Activated effector memory CD4-positive, alpha-beta T cell treated with anti-CD3 and anti-CD28 coated beads, Interleukin-2, amount 50 U/mL, for 16 hours (primary cell): Measurements from ENCODE around the gene COL4A4.
"Not testable (repeated sequence)": the region's sequence is repeated elsewhere in the genome, so short reads cannot be mapped to it uniquely, and the experiment has no call there.

ENCODE experiments used
- DNase-seq: peaks from one replicate; pipeline ENCODE4 v3.0.0-alpha.2; 2020

COL4A4 gene

DNA sequence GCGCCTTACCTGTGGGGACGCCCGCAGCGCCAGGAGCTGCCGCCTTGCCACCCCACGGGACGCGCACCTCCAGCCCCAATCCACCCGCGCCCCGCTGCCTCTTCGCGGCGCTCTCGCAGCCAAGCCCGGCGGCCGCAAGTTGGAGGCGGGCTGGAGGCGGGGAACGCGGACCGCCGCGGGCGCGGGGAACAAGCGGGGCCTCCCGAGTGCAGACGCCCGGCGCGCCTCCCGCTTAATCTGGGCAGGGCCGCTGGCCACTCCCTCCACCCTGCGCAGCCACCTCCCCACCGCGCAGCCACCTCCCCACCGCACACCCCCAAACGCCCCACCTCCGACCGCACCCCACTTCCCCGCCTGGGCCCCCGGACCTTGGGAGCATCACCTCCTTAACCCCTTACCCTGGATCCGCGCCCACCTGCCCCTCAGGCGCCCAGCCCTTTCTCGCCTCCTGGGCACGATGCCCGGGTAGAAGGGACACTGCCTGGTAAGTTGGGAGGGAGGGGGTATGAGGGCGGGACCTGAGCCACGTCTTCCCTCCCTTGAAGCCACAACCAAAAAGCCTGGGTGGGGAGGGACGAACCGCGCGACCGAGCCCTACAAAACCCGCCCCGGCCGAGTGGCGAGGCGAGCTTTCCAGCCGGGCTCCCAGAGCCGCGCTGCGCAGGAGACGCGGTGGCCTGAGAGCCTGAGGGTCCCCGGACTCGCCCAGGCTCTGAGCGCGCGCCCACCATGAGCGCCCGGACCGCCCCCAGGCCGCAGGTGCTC, at the start of gene COL4A4, which contains the start of gene COL4A3:
TSS of gene COL4A4 (minus strand) at position 208 of the 765 bp plus-strand sequence. CDS start 16,722 bp downstream, outside the sequence.
TSS of gene COL4A3 (plus strand) at position 627 of the 765 bp plus-strand sequence. CDS start at position 730, 103 bp downstream.
- DNase-seq, result no peak

DNA sequence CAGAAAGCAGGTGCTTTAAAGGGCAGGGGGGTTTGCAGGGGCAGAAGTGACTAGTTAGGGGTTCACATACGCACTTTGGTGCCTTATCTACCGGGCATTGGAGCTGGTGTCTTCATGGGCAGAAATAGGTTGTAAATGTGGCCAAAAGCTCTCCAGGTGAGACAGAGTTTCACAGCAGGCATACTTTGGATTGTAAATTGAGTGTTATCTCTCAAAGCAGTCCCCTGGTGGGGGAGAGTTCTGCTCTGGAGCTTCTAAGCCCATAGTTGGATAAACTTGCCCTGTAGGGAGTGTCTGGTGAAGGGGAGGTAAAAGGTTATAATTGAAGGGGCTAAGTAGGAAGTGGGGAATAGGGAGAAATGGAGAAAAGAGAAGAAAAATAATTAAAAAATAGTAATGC, 43.6 kb upstream of the COL4A4 start:
- DNase-seq, result no peak

DNA sequence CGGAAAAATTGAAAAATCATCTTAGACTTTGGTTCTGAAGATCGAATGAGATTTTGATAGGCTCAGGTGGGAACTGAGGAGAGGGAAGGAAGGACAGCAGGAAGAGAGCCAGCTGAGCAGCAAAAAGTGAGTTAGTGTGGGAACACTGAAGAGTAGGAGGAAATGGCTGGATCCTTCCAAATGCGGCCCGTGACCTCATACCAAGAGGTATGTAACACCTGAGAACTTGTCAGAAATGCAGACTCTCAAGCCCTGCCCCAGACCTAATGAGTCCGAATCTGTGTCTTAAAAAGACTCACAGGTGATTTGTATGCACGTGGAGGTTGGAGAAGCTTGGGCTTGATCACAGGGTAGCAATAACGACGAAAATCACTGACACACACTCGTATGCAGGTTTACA, 42.4 kb upstream of the COL4A4 start:
- no peak for DNase-seq

DNA sequence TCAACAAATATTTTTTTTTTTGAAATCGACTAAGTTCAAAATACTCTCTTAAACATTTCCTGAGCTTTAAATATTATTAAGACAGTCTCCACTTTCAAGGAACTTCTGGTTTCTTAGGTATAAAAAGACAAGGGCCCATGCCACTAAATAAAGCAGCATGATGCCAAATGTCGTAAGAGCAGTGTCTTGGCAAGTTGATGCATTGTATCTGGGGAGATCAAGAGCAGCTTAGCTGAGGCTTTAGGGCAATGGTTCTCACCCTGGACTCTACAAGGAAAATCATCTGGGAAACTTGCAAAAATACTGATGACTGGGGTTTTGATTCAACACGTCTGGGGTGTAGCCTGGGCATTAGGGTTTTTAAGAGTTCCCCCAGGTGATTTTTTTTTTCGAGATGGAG, 41.7 kb upstream of the COL4A4 start:
- DNase-seq, result no peak

DNA sequence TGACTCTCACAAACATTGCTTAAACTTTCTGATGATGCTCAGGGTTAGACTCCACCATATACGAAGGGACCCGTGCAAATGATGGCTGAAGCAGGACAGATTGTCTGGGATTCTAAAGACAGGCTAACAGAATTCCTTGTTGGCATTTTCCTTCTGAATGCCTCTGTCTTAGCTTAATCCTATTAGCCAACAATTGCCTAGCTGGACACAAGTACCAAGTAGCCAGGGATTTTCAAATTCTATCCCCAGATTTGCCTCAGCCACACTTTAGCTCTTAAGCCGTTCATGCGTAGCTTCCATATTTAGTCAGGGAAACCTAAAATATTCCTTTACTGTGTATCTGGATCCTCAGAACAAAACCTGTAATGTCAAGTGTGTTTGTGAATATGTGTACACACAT, 40.4 kb upstream of the COL4A4 start:
- no peak for DNase-seq

DNA sequence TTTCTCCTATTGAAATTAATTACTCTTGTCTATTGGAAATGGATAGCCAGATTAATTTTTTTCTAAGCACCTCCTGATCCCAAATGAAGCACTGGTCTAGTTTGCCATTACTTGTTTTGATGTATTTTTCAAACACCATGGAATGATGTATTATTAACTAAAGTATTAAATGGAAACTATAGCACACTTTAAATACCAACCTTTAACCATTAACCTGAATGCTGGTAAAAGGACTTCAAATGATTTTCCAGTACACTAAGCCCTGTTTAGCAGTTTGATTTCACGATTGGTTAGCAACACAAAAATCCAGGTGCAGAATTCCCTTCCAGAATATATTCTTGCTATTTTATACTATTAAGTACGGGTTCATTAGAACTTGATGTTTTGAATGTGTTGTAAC, 37.8 kb upstream of the COL4A4 start:
- no peak for DNase-seq

DNA sequence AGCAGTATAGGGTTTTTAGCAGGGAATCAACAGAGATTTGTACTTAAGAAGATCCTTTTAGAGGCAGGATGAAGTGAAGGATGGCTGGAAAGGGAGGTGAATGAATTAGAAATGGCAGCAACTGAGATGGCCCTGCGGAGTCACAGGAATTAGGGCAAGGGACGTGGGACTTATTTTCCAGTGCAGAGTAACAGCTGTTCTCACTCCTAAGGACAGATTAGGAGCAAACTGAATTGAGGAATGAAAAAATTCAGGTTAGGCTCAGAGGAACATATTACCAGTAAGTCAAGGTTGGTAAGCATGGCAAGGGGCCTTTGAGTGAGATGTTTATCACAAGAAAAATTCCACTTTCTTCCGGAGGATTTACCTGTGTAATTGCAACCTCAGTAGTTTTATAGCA, 34.9 kb upstream of the COL4A4 start:
- DNase-seq, result no peak

DNA sequence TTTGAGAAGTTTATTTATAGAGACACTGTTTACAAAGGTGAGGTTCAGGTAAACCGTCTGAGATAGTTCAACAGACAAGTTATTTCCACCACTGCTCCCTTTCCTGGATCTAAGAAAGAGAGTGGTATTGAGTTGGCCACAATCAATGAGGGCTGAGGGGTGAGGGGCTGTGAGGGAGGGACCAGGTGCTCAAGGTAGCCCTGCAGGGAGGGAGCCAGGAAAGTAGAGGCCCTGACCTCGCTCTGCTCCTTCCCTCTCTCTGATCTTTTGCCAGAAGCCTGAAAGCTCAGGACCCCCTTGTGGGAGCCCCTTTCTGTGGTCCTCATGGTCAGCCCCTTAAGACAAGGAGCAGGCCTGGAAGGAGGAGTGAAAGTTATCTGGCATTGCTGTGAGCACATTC, 30.2 kb upstream of the COL4A4 start:
- DNase-seq, result no peak

DNA sequence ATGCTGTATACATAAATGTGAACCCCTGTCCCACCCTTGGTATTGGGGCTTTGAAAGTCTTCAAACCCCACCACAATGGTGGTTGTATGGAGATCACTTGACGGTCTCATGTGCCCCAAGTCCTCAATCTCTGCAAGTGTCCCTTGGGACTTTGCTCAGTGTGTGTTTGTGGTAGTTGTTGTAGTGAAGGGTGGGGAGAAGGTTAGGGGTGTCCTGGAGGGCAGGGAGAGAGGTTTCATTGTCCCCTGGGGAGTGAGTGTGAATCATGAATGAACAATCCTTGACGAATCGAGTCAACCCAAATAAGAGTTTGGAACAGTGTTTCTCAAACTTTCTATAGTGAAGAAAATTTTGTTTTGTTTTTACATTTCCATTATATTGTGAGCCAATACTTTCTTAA, 28.5 kb upstream of the COL4A4 start:
- DNase-seq, result no peak

DNA sequence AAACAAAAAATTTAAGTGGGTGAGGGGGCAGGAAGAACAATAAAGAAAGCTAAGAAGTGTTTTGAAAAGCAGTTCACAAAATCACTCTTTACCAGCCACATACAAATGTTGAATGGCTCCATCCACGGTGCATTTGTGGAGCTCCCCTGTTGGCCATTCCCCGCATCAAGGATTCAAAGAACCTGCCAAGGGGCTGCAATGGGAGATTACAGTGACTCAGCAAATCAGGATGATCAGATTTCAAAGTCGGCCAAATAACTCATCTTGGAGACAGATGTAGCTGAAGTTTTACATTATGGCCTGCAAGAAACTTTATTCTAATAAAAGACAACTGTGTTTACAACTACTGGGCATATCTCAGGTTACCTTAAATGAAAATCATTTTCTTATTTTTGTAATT, 27.4 kb upstream of the COL4A4 start:
- DNase-seq, result no peak

DNA sequence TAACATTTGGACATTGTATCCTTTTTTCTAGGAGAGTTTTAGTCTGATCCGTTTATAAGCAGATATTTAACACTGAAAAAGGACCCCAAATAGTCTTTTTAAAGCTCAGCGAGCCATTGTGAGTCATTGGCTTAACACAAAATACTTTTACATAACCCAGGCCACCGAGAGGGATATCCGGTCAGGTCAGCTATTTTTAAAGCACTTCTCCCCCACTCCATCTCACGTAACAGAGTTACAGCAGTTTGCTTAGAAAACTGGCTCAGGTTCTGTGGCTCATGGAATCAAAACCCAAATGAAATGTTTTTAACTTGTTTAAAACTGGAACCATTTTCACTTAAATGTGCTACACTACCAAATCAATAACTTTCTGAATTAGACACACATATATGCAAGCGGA, 24.3 kb upstream of the COL4A4 start:
- DNase-seq, result no peak

DNA sequence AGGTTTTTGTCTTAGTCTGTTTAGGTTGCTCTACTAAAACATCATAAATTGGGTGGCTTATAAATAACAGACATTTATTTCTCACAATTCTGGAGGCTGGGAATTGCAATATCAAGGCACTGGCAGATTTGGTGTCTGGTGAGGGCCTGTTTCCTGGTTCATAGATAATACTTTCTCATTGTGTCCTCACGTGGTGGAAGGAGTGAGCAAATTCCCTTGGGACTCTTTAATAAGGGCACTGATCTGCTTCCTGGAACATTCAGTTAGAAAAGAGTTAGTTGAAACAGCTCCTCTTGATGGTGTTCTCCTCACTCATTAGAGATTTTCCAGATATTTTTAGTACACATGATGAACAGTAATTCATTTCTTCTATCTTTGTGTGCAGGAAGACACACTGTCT, 22.7 kb upstream of the COL4A4 start:
- no peak for DNase-seq

DNA sequence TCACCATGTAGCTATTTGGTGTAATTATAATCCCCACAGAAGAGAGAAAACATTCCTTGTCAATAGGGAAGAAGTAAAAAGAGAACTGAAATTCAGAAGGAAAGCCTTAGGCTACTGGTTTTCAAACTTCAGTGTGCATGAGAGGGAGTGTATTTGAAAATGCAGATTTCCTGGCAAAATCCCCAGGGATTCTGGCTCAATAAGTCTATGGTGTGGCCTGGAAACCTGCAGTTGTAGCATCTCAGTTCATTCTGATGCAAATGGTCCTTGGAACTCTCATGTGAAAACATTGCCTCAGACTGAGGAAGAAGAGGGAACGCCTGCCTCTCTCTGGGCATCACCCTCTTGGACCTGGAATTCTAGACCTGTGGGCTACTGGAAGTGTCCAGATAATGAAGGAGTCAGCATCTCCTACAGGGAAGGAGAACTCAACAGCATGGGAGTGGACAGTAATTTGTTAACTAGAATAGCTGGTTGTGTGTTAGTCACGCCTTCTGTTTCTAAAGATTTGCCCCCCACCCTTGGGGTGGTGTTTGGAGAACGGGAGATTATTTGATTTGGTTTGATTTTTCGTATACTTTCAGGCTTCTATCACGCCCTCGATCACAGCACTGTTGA, 21.7 kb upstream of the COL4A4 start:
- DNase-seq, result no peak

DNA sequence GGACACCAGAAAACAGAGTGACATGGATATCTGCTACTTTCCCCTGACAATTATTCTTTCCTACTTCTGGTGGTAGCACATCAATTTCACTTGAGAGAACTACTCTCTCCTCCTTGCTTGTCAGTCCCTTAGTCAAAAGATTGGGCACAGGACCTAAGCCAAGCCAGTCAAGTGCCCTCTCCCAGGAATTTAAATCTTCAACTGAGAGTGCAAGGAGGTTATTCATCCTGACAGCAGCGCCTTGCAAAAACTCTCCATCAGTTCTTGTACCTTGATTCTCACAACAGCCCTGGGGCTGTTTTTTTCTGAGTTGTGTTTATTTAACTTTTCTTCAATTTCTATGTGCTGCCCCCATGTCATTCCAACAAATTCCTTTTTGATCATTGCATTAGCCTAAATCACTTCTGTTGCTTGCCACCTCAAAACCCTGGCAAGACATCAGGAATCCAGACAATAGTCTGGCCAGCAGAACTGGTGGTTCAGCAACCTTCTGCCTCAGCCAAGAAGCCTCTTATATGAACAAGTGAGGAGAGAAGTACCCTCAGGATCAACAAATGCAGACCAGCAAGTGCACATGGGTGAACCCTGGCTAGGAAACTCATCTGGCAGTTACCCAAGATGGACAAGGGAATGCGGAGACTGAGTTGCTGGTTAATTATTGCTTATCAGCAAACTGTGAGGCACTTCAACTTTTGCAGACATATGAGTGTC, 19.8 kb upstream of the COL4A4 start:
- no peak for DNase-seq

DNA sequence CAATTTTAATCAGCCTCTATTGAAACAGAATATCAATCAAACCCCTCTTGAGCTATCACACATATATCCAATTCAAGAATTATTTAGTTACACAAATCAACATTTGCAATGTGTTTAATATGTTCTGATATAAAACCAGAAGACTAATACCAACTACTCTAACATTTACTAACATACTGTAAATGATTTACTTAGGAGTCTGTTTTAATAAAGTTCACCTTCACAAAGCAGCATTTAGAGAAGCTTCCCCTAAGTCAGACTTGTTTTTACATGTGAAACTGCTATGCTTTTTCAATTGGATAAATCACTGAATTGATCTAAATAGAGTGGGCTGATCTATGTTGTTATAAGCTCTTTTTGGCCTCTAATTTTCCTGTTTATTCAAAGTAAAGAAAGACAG, 18.8 kb upstream of the COL4A4 start:
- no peak for DNase-seq

DNA sequence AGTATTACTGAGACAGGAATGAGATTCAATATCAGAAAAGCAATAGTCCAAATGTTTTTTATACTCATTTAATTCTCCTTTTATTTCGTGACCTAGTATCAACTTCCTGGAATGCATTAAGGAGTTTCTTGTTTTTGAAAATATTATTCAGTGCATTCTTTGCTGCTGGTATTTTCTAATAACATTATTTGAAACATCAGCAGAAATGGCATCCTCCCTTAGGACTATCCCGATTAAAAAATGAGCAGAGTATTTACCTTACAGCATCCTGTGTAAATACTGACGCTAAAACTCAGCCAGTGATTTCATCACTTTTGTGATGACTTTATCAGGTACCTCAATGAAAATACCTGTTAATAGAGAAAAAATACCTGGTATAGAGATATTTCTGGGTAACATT, 16.8 kb upstream of the COL4A4 start:
- no peak for DNase-seq

DNA sequence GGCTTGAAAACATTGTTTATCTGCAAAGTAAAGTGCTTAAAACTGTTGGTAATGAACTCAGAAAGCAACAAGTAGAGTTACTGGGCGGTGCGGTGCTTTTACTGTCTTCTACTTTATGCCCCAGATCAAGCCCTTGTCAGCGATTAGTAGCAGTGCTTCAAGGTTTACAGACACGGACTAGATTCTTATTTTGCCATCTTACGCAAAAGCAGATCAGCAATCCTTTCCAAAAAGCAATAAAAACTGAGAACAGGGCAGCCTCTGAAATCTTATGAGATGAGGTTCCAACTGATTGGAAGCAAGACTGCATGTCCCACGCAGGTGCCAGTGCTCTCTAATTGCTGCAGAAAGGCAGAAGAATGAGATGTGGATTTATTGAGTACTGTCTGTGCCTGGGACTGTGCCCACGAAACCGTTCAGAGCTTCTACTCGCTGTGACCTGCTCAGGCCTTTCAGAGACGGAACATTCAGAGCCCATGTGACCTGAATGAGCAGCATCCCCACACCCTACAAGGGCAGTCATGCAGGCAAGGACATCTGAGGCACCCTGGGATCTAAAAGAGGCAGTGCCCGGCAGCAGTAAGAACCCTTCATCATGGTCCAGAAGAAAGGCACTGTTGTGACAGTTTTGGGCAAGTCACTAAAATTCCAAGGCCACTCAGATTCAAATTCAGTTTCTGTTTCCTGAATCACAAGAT, 16.1 kb upstream of the COL4A4 start:
- DNase-seq, result no peak

DNA sequence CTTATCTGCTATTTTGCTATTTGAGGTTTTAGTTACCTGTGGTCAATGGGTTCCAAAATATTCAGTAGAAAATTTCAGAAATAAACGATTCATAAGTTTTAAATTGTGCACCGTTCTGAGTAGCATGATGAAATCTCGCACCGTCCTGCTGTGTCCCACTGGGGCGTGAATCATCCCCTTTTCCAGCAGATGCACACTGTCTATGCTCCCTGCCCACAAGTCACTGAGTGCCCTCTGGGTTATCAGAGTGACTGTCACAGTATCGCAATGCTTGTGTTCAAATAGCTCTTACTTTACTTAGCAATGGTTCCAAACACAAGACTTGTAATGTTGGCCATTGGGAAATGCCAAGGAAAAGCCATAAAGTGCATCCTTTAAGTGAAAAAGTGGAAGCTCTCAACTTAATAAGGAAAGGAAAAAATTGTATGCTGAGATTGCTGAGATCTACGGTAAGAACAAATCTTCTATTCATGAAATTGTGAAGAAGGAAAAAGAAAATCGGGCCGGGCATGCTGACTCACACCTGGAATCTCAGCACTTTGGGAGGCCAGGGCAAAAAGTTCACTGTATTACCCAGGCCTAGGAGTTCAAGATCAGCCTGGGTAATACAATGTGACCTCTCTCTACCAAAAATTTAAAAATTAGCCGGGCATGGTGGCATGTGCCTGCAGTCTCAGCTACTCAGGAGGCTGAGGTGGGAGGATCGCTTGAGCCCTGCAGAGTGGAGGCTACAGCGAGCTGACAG, 13.8 kb upstream of the COL4A4 start:
- no peak for DNase-seq

DNA sequence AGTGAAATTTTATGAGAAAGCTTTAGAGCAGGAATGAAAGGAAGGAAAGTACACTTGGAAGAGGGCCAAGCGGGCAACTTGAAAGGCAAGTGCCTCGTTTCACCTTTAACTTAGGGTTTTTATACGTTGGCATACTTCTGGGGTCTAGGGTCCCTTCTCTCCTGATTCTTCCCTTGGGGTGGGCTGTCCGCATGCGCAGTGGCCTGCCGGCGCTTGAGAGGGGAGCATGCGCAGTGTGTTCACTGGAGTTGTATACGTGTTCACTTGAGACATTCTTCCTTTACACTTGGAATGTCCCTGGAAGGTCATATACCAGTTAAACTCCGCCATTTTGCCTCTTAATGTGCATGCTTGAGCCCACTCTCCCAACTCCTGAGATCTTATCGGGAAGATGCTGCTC, 7.8 kb upstream of the COL4A4 start:
- DNase-seq, result not testable (repeated sequence)

DNA sequence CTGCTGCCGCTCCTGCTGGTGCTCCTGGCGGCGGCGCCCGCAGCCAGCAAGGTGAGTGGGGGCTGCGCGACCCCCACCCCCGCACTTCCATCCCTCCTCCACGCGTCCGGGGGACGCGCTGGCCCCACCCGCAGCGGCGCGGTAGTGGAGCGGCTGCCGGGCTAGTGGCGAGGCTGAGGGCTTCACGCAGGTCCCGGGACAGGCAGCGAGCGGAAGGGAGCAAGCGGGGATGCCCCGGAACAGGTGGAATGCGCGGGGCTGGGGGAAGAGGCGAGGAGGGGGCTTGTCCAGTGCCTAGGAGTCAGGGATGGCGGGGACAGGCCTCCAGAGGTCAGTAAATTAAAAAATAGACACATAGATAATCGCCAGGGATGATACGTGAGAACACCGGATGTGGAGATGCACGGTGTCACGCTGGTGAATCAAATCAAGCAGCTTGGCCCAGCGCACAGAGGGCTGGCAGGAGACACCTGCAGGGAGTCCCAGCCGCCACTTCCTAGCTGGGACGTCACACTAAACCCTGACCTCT, 822 bp upstream of the COL4A4 start:
- no peak for DNase-seq

DNA sequence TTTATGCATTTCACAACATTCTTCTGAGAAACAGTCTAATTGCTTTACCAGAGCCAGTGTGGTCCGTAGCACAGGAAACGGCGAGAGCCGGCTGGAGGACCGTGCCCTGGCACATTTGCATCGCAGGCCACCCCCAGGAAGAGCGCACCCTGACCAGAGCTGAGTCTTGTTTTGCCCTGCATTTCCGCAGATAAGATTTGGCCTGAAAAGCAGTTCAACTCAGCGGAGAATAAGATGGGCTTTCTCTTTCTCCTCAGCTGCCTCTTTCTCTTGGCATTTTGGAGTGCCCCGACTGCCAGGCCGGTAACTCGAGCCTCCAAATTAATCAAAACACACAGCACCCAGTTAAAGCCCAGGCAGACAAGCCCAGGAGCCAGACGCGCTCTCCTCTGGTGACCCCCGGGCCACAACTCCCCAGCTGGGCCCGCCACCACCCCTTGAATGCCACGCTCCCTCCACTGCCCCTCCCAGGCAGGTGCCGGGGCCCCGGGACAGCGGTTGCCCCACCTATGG, 464 bp downstream of the COL4A4 start:
- no peak for DNase-seq

DNA sequence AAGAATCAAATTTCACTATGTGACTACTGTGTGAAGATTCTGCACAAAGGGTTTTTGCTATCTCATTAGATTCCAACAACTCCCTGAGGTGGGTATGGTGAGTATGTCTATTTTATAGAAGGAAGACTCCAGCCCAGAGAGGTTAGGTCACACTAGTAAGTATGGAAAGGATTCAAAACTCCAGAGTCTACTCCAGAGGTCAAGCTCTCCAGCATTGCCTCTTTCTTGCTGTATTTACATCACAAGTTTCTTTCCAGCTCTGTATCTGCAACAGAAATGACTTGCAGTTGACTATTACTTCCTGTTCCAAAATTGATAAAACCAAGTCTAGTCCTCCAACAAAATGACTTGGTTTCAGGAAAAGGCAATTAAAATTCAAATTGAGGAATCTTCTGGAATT, 2.1 kb downstream of the COL4A4 start:
- DNase-seq, result no peak
